Body of pancreas (tissue), 4 donors: ENCODE results near the gene PELO. TPM values are rescaled to one million over a fixed set of nuclear protein-coding genes. Genes with fewer than 3 reads are reported as not detected.

Experiments used
- ATAC-seq: fragments of 150-250 bp; one replicate; pipeline ENCODE4 v1.9.1; 2016
- DNase-seq, 4 donors: peaks; one replicate each; pipeline ENCODE4 v3.0.0-alpha.2; 2019
- H3K27ac ChIP-seq, 4 donors: fragments of 200-600 bp; sonication (generic); 1 replicate in 3 of 4; 2 replicates in 1 of 4; pipeline versions ENCODE4 v1.5.1 to v1.6.1; 2016 to 2019; ENCODE audit warnings: mild to moderate bottlenecking in 1 of 4, mixed read lengths in 1 of 4, moderate library complexity in 1 of 4
- H3K27me3 ChIP-seq, 2 donors: fragments of 200-600 bp; sonication (generic); one replicate each; pipeline ENCODE4 v1.6.0; 2016; ENCODE audit warnings: mild to moderate bottlenecking in 1 of 2
- H3K36me3 ChIP-seq, 2 donors: fragments of 200-600 bp; sonication (generic); replicated peaks in 1 of 2; 2 replicates each; pipeline ENCODE4 v1.5.1; 2016; ENCODE audit warnings: low read depth in 2 of 2; ENCODE audit not compliant: insufficient read depth in 1 of 2
- H3K4me1 ChIP-seq: fragments of 200-600 bp; sonication (generic); one replicate; pipeline ENCODE4 v1.6.0; 2016
- H3K4me3 ChIP-seq, 2 donors: fragments of 200-600 bp; sonication (generic); 1 replicate in 1 of 2; 2 replicates in 1 of 2; pipeline ENCODE4 v1.5.1; 2016 to 2019
- H3K9me3 ChIP-seq, 3 donors: fragments of 200-600 bp; sonication (generic); 1 replicate in 2 of 3; 2 replicates in 1 of 3; pipeline ENCODE4 v1.5.1; 2016
- CTCF ChIP-seq, 7 experiments: fragments of 450-650 bp in 4 of 7; fragments of 200-600 bp in 3 of 7; sonication (generic) in 3 of 7; IDR thresholded peaks; one replicate each; pipeline ENCODE4 v1.5.1; 2016 to 2019; ENCODE audit warnings: antibody characterized with exemption in 7 of 7
- POLR2A ChIP-seq, 3 donors: fragments of 450-650 bp; IDR thresholded peaks; one replicate each; pipeline ENCODE4 v1.6.1; 2016; ENCODE audit warnings: antibody characterized with exemption in 3 of 3, mild to moderate bottlenecking in 2 of 3
- WGBS, 2 donors: methylation state at CpG; one replicate each; pipeline ENCODE4 v1.1.5; 2017; 5-methylcytosine and 5-hydroxymethylcytosine counted together
- intact Hi-C: fragments of 100-400 bp; cut with DNase I; formaldehyde crosslinking; loops from one replicate; pipeline ENCODE4 v1.15.1; 2023
- total RNA-seq, 2 donors: library from RNA; depleted of rRNA; stranded (reverse); fragments of >200 nt; gene quantifications; one replicate each; pipeline ENCODE4 v1.1.0, GENCODE V29; 2016

The PELO gene
- total RNA-seq, 2 donors from 2014 or later: 3.6 to 8.3 TPM

GRCh38 chr5:52749666-52750065, 38.0 kb upstream of the PELO start:
- DNase-seq (no peak), ATAC-seq (no peak)
- intact Hi-C loops: no loop called here
- H3K9me3 ChIP-seq: no peaks in the 10 kb centered on the region
- no peak overlapping the region for H3K4me3 ChIP-seq
- H3K36me3 ChIP-seq: no peaks in the 10 kb centered on the region
- TF ChIP-seq CTCF (IDR thresholded peaks at IDR 0.05): no peak
- TF ChIP-seq POLR2A (IDR thresholded peaks at IDR 0.05): no peak
- H3K27ac ChIP-seq: no peak overlapping the region
- H3K27me3 ChIP-seq: no peaks in the 10 kb centered on the region
- no peaks in the 10 kb centered on the region for H3K4me1 ChIP-seq

DNA sequence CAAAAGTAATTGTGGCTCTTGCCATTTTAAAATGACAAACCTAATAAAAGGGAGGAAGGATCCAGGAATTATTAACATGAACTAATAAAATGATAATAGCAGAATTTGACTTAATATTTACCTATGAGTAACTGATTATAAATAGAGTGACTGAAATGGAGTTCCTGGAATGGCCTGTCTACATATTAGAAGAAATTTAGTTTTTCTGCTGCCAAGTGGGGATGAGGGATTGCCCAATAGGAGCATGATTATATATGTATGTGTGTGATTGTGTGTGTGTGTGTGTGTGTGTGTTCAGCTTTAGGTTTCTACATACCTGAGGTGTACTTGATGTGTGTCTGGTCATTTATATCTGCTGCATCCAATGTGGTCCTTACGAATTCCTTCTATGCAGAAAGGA, 36.6 kb upstream of the PELO start:
- Histone ChIP-seq H3K27ac (no peak overlapping the region), H3K36me3 (no peaks in the 10 kb centered on the region), H3K4me1 (no peaks in the 10 kb centered on the region), H3K27me3 (no peaks in the 10 kb centered on the region), H3K4me3 (no peak overlapping the region), H3K9me3 (no peaks in the 10 kb centered on the region)
- WGBS, 2 donors: 65 to 69% methylated on average over 1 of the region's 1 CpG
- ATAC-seq: no peak
- TF ChIP-seq CTCF (IDR thresholded peaks at IDR 0.05) (no peak), POLR2A (IDR thresholded peaks at IDR 0.05) (no peak)
- intact Hi-C loops: no loop called here
- no peak for DNase-seq

GRCh38 chr5:52754051-52754450, 33.7 kb upstream of the PELO start:
- TF ChIP-seq CTCF (IDR thresholded peaks at IDR 0.05): no peak
- TF ChIP-seq POLR2A (IDR thresholded peaks at IDR 0.05): no peak
- H3K27me3 ChIP-seq: no peaks in the 10 kb centered on the region
- no peak overlapping the region for H3K4me3 ChIP-seq
- DNase-seq (no peak), ATAC-seq (no peak)
- 68 to 71% methylated on average over 2 of the region's 2 CpGs for WGBS, 2 donors
- H3K36me3 ChIP-seq: no peaks in the 10 kb centered on the region
- intact Hi-C loops: no loop called here
- no peak overlapping the region for H3K27ac ChIP-seq
- H3K4me1 ChIP-seq: no peaks in the 10 kb centered on the region
- H3K9me3 ChIP-seq: no peaks in the 10 kb centered on the region

DNA sequence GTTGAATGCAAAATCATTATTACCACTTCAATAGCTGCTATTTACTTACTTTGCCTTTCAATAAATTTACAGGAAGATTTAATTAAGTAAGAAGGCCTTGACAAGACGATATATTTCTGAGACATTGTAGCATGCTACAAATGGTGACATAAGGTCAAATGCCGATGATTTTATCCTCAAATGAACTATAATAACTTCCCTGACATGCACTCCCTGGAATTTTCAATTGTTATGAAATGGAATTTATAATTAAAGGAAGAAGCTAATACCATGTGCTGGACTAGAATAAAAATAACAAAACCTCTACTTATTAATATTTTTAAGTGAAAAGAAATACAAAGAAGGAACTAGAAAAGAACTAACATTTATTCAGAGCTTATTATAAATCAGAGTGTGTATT, 30.2 kb upstream of the PELO start:
- intact Hi-C loops: no loop called here
- 71 to 75% methylated on average over 2 of the region's 2 CpGs for WGBS, 2 donors
- no peak for ATAC-seq

More for the DNA sequence above, 30.2 kb upstream of the PELO start:
- Histone ChIP-seq H3K4me3 (no peak overlapping the region), H3K9me3 (no peaks in the 10 kb centered on the region), H3K36me3 (no peaks in the 10 kb centered on the region), H3K27me3 (no peaks in the 10 kb centered on the region), H3K4me1 (no peaks in the 10 kb centered on the region), H3K27ac (no peak overlapping the region)
- TF ChIP-seq POLR2A (IDR thresholded peaks at IDR 0.05) (no peak), CTCF (IDR thresholded peaks at IDR 0.05) (no peak)
- DNase-seq: no peak
